HT1080 (cell line): ENCODE results near the gene USP4. TPM values are rescaled to one million over a fixed set of nuclear protein-coding genes. Genes with fewer than 3 reads are reported as not detected.
"Not testable (repeated sequence)": the region's sequence is repeated elsewhere in the genome, so short reads cannot be mapped to it uniquely, and the experiment has no call there.

Source experiments
- DNase-seq: peaks from one replicate; pipeline ENCODE4 v3.0.0-alpha.2; 2015; ENCODE audit warnings: low read depth
- small RNA-seq: library from RNA; depleted of rRNA; stranded (forward); fragments of <200 nt; gene quantifications from one replicate; pipeline ENCODE3, GENCODE V24; 2014
- total RNA-seq: library from RNA; depleted of rRNA; stranded (reverse); fragments of >200 nt; shearing (Covaris generic); gene quantifications from 2 replicates; pipeline ENCODE4 v1.2.3, GENCODE V29; 2014; rRNA removed

USP4 gene
- total RNA-seq, 1 experiment from 2014 or later, result 14.6 TPM

GRCh38 chr3:49255112-49255511, 84.7 kb downstream of the USP4 start:
- DNase-seq, result peak; percentile 37

- no peak for DNase-seq
These were observed 86.3 kb downstream of the USP4 start for GRCh38 chr3:49253512-49253911.

GRCh38 chr3:49248840-49249227, 91.0 kb downstream of the USP4 start:
- no peak for DNase-seq

- peak; percentile 47 for DNase-seq
These were observed 95.2 kb downstream of the USP4 start for GRCh38 chr3:49244581-49245205.

- DNase-seq, result not testable (repeated sequence)
These were observed 99.8 kb downstream of the USP4 start for GRCh38 chr3:49240091-49240490.

GRCh38 chr3:49238274-49239127, 101.4 kb downstream of the USP4 start:
- no peak for DNase-seq

GRCh38 chr3:49237344-49237743, 102.5 kb downstream of the USP4 start:
- DNase-seq, result no peak

- no peak for DNase-seq
These were observed 103.6 kb downstream of the USP4 start for GRCh38 chr3:49236226-49236625.

- not testable (repeated sequence) for DNase-seq
These were observed 111.0 kb downstream of the USP4 start for GRCh38 chr3:49228817-49229216.

Small RNAs within 50 kb of the gene (small RNA-seq; reads per million reads assigned to genes)
- gene AC121247.2 (not detected), gene MIR4271 (not detected), gene RF00019 (not detected)

Other genes starting within 250 kb of the USP4 start
- gene QRICH1, start 246.0 kb downstream of the USP4 start, total RNA-seq, result 69.9 and 100 TPM in 2 replicates
- 233 and 324 TPM in 2 replicates for gene QARS1, start 235.3 kb downstream of the USP4 start, total RNA-seq
- gene USP19, start 219.2 kb downstream of the USP4 start, total RNA-seq, result 76.4 and 77.3 TPM in 2 replicates
- 96.4 and 98.1 TPM in 2 replicates for gene LAMB2, start 207.0 kb downstream of the USP4 start, total RNA-seq
- 32.0 and 36.2 TPM in 2 replicates for gene CCDC71, start 173.7 kb downstream of the USP4 start, total RNA-seq
- 3.2 and 5.1 TPM in 2 replicates for gene KLHDC8B, start 168.5 kb downstream of the USP4 start, total RNA-seq
- 1.7 and 2.3 TPM in 2 replicates for gene C3orf62, start 62.8 kb downstream of the USP4 start, total RNA-seq
- gene GPX1, start 18.3 kb upstream of the USP4 start, total RNA-seq, result 711 and 766 TPM in 2 replicates
- 305 and 426 TPM in 2 replicates for gene RHOA, start 71.9 kb upstream of the USP4 start, total RNA-seq
- gene TCTA, start 72.4 kb upstream of the USP4 start, total RNA-seq, result 22.9 and 29.8 TPM in 2 replicates
- gene AMT, start 82.4 kb upstream of the USP4 start, total RNA-seq, result 0.58 and 1.0 TPM in 2 replicates
- gene NICN1, start 89.3 kb upstream of the USP4 start, total RNA-seq, result 4.0 and 4.6 TPM in 2 replicates
- 41.4 and 48.1 TPM in 2 replicates for gene DAG1, start 130.2 kb upstream of the USP4 start, total RNA-seq
- gene BSN, start 214.4 kb upstream of the USP4 start, total RNA-seq, result 0.07 and 0.18 TPM in 2 replicates